Osteocyte (in vitro differentiated cells): ENCODE results near the gene DNER. TPM values are rescaled to one million over a fixed set of nuclear protein-coding genes. Genes with fewer than 3 reads are reported as not detected.

Experiments used
- DNase-seq: peaks from one replicate; pipeline ENCODE4 v3.0.0; 2021; ENCODE audit warnings: mixed read lengths; ENCODE audit not compliant: unreplicated experiment; ENCODE audit errors: extremely low spot score
- H3K27ac Mint-ChIP-seq: one replicate; pipeline ENCODE4 v1.8.0; 2021; ENCODE audit warnings: mild to moderate bottlenecking, mixed read lengths; ENCODE audit not compliant: unreplicated experiment
- H3K27me3 Mint-ChIP-seq: one replicate; pipeline ENCODE4 v1.8.0; 2021; ENCODE audit warnings: mixed read lengths; ENCODE audit not compliant: unreplicated experiment
- H3K36me3 Mint-ChIP-seq: one replicate; pipeline ENCODE4 v1.8.0; 2021; ENCODE audit warnings: mixed read lengths; ENCODE audit not compliant: unreplicated experiment
- H3K4me1 Mint-ChIP-seq: one replicate; pipeline ENCODE4 v1.8.0; 2021; ENCODE audit warnings: mixed read lengths; ENCODE audit not compliant: unreplicated experiment
- H3K4me3 Mint-ChIP-seq: one replicate; pipeline ENCODE4 v1.8.0; 2021; ENCODE audit warnings: mild to moderate bottlenecking, moderate library complexity, mixed read lengths; ENCODE audit not compliant: unreplicated experiment
- H3K9me3 Mint-ChIP-seq: one replicate; pipeline ENCODE4 v1.8.0; 2021; ENCODE audit warnings: mixed read lengths; ENCODE audit not compliant: unreplicated experiment
- total RNA-seq: library from RNA; stranded (reverse); gene quantifications from 2 replicates; pipeline ENCODE4 v1.2.1, GENCODE V29; 2021
- TF ChIP-seq, protein P1 (sequence below): fragments of 200-600 bp; sonication (generic); IDR thresholded peaks from 2 replicates; pipeline ENCODE4 v1.5.0; 2021; ENCODE audit warnings: antibody characterized with exemption, mild to moderate bottlenecking, moderate library complexity

Gene DNER
- total RNA-seq, 1 donor from 2014 or later = 0.19 TPM

DNA sequence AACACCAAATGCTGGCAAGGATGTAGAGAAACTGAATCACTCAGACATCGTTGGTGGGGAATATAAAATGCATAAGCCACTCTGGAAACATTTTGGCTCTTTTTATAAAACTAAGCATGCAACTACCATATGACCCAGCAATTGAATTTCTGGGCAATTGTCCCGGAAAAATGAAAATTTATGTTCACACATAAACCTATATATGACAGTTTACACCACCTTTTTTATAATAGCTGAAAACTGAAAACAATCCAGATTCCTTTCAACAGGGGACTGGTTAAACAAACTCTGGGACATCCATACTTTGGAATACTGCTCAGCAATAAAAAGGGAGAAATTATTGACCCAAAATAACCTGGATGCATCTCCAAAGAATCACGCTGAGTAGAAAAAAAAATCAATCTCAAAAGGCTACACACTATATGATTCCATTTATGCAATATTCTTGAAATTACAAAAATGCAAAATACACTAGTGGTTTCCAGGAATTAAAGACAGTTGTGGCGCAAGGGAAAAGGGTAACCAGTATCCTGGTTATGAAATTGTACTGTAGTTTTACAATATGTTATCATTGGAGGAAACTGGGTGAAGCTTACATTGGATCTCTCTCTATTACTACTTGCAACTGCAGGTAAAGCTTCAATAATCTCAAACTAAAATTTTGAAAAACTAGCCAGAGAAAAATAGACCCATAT, 313.0 kb downstream of the DNER start:
- Mint-ChIP-seq H3K36me3 (no peaks in the 10 kb centered on the region), H3K9me3 (peaks cover 11% of the 10 kb centered on the region), H3K27ac (no peak overlapping the region), H3K4me3 (no peak overlapping the region), H3K4me1 (peaks cover 15% of the 10 kb centered on the region), H3K27me3 (peaks cover 25% of the 10 kb centered on the region)
- TF ChIP-seq, protein P1, sequence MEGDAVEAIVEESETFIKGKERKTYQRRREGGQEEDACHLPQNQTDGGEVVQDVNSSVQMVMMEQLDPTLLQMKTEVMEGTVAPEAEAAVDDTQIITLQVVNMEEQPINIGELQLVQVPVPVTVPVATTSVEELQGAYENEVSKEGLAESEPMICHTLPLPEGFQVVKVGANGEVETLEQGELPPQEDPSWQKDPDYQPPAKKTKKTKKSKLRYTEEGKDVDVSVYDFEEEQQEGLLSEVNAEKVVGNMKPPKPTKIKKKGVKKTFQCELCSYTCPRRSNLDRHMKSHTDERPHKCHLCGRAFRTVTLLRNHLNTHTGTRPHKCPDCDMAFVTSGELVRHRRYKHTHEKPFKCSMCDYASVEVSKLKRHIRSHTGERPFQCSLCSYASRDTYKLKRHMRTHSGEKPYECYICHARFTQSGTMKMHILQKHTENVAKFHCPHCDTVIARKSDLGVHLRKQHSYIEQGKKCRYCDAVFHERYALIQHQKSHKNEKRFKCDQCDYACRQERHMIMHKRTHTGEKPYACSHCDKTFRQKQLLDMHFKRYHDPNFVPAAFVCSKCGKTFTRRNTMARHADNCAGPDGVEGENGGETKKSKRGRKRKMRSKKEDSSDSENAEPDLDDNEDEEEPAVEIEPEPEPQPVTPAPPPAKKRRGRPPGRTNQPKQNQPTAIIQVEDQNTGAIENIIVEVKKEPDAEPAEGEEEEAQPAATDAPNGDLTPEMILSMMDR = no peak
- no peak for DNase-seq

DNA sequence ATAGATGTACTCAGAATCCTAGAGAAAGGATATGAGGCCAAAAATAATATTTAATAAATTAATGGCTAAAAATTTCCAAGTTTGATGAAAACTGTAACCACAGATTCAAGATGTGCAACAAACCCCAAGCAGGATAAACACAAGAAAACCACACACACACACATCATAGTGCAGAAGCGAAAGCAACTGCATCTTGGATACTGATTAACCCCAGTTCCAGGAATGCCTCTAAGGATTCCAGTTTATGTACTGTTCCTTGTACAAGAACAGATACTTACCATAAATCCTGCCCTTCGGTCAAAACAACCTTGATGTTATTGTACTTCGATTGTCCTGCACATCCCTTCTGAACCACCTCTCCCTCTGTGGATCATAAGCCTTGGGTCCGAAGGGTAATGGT, 320.4 kb downstream of the DNER start:
- no peak for DNase-seq
- H3K27me3 Mint-ChIP-seq = peaks cover 11% of the 10 kb centered on the region
- TF ChIP-seq, protein P1 = no peak
- H3K9me3 Mint-ChIP-seq = peaks cover 31% of the 10 kb centered on the region
- H3K4me1 Mint-ChIP-seq = no peaks in the 10 kb centered on the region
- H3K4me3 Mint-ChIP-seq = no peak overlapping the region
- H3K27ac Mint-ChIP-seq = no peak overlapping the region
- no peaks in the 10 kb centered on the region for H3K36me3 Mint-ChIP-seq

DNA sequence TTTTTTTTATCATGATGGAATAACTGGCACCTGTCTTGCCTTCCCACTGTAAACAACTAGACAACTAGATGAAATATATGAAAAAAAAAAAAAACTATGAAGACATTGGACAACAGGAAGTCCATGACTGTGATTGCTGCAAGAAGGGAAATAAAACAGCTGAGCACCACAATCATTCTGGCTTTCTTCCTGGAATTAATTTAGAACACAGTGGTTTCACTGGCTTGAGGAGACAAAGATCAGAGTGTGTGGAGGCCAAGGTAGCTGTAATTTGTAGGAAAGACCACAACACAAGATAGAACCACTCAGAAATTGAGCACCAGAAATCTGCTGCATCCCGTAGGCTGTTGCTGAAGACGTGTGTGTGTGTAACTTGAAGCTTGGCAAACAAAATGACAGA, 322.2 kb downstream of the DNER start:
- no peak for DNase-seq
- TF ChIP-seq, protein P1 = no peak
- no peak overlapping the region for H3K4me3 Mint-ChIP-seq
- no peaks in the 10 kb centered on the region for H3K27me3 Mint-ChIP-seq
- no peaks in the 10 kb centered on the region for H3K4me1 Mint-ChIP-seq
- peaks cover 25% of the 10 kb centered on the region for H3K9me3 Mint-ChIP-seq
- no peak overlapping the region for H3K27ac Mint-ChIP-seq
- H3K36me3 Mint-ChIP-seq = no peaks in the 10 kb centered on the region

DNA sequence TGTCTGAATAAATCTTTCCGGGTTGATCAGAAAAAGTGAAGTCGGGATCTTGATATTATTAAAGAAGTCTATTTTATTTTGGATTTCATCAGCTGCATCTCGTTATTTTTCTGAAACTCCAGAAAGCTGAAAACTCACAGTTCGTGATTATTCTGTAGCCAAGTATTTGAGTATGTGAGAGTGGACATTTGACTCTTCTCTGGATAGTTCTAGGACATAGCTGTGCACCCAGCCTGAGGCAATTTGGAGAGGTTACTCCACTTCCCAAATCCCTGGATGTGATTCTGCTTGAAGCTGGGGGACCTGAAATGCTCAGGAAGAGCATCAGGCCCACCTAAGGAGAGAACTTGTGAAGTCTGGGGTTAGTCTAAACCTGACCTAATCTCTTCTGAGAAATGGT, 325.6 kb downstream of the DNER start:
- H3K4me1 Mint-ChIP-seq = no peaks in the 10 kb centered on the region
- DNase-seq = no peak
- no peaks in the 10 kb centered on the region for H3K36me3 Mint-ChIP-seq
- no peaks in the 10 kb centered on the region for H3K27me3 Mint-ChIP-seq
- H3K4me3 Mint-ChIP-seq = no peak overlapping the region
- TF ChIP-seq, protein P1 = no peak
- peaks cover 23% of the 10 kb centered on the region for H3K9me3 Mint-ChIP-seq
- no peak overlapping the region for H3K27ac Mint-ChIP-seq

DNA sequence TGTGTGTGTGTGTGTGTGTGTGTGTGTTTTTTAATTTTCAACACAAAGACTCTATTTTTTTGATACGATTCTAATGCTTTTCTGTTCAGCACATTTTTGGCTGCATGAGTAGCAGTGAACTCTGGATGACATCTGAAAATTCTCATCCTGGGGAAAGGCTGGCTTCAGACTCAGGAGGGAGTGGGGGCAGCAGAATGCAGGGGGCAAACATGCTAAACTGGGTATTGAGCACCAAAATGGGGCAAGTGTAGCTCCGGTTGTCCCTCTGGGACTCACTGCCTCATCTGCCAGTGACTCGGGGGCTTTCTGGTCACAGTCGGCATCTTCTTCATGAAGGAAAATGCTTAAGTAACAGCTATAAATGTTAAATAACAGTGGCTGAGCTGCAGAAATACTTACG, 326.5 kb downstream of the DNER start:
- Mint-ChIP-seq H3K27me3 (no peaks in the 10 kb centered on the region), H3K36me3 (no peaks in the 10 kb centered on the region), H3K4me3 (no peak overlapping the region), H3K4me1 (no peaks in the 10 kb centered on the region), H3K27ac (no peak overlapping the region), H3K9me3 (peaks cover 27% of the 10 kb centered on the region)
- no peak for DNase-seq
- TF ChIP-seq, protein P1 = no peak
